HEK293T (cell line): ENCODE measurements around the gene ZNF214.

Experiments used
- ELF4 ChIP-seq: fragments of 450-650 bp; IDR thresholded peaks from 2 replicates; pipeline ENCODE4 v1.6.1; 2017; ENCODE audit warnings: antibody characterized with exemption
- L3MBTL2 ChIP-seq: fragments of 450-650 bp; conservative IDR thresholded peaks from 2 replicates; pipeline ENCODE4 v1.6.1; 2016; ENCODE audit warnings: mild to moderate bottlenecking
- SP1 ChIP-seq: fragments of 450-650 bp; IDR thresholded peaks from 2 replicates; pipeline ENCODE4 v1.6.1; 2017
- TARDBP ChIP-seq: fragments of 450-650 bp; IDR thresholded peaks from 2 replicates; pipeline ENCODE4 v1.6.1; 2016

GRCh38 chr11:7062534-7062933 lies 42.4 kb upstream of the ZNF214 start:
- TF ChIP-seq L3MBTL2: no peak
- TF ChIP-seq TARDBP: no peak
- TF ChIP-seq ELF4: no peak
- TF ChIP-seq SP1: no peak
